Fibroblast of the conjunctiva (primary cell): ENCODE results near the gene GRID2.

Experiments used
- DNase-seq: peaks from one replicate; pipeline ENCODE4 v3.0.0-alpha.2; 2010; ENCODE audit warnings: low read depth

The GRID2 gene

DNA sequence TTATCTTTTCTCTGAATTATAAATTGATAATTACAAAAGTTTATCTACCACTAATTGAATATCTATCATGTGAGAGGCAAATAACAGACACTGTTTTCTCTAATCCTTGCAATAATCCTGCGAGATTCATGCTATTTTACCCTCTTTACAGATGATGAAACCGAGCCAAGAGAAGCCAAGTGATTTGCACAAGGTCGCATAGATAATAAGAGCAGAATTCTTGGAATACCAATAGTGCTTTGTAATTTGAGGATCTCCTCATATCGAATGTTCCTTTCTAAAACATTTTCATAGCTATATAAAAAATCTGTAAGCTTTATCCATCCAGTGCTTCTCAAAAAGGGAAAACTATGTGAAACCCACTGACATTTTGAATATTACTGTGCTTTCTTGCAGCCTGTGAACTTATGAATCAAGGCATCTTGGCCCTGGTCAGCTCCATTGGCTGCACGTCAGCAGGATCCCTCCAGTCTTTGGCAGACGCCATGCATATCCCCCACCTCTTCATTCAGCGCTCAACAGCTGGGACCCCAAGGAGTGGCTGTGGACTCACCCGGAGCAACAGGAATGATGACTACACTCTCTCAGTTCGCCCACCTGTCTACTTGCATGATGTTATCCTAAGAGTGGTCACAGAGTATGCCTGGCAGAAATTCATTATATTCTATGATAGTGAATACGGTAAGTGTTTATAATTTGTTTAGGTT is 781.0 kb downstream of the GRID2 start:
- DNase-seq, result no peak

DNA sequence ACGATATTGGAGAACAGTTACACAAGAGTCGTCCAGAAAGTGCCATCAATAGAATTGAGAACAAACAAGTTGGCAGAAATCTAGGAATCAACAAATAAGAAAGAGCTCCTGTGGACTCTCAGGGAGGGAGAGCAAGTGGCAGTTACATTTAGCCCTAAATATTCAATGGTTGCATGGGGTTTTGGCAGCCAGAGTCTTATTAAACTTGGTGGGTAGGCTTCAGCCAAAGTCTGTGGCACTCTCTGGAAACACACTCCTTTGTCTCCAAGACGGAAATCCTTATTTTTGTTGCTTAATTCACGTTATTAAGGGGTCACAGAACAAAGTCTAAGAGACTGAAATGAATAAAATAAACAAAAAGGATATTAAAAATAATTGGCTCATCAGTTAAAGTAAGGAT is 782.6 kb downstream of the GRID2 start:
- DNase-seq, result no peak

GRCh38 chr4:93092765-93093164 is 789.0 kb downstream of the GRID2 start:
- no peak for DNase-seq

DNA sequence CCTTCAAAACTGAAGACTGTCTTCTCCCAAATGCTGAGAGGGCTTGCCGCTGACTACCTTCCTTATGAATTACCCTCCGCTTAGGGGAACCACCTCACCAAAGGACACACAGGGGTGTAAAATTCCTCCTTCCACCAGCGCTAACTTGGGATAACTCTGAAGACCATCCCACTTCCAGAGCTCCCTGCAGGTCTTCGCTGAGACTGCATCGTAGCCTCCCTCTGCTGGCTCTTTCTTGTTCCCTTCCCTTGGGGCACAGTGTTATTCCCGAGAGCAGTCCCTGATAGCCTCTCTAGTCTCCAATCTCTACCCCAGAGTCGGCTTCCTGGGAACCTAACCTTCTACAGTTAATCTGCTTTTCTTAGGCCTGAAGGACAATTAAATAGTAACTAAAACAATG is 799.3 kb downstream of the GRID2 start:
- no peak for DNase-seq

DNA sequence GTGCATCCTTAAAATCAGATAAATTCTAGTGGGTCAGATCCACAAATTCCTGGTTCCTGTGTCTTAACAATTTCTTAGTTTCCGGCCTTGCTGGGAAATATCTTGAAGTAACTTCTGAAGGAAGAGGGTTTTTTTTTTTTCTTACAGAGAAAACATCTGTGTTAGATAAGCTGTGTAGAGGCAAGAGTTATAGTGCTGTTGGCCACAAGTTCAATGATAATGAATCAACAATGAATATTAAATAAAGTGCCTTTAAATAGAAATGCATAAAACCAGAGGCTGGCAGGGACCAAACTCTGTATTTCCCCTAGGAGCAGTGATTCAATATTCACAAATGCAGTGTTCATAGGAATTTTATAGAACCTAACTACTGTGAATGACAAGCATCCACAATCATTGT is 812.9 kb downstream of the GRID2 start:
- no peak for DNase-seq

DNA sequence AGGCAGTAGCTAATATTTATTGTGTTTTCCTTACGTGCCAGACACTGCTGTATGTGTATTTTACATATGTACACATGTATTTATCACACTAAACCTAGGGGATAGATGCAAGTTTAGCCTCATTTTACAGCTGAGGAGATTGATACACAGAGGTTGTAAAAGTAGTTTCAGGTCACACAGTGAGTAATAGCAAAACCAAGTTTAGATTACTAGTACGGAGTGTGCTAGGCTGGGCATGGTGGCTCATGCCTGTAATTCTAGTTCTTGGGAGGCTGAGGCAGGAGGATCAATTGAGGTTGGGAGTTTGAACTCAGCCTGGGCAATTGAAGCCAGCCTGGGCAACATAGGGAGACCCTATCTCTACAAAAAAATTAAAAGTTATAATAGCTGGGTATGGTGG is 823.7 kb downstream of the GRID2 start:
- no peak for DNase-seq

- DNase-seq, result no peak
These were observed 828.9 kb downstream of the GRID2 start for GRCh38 chr4:93132631-93133030.

DNA sequence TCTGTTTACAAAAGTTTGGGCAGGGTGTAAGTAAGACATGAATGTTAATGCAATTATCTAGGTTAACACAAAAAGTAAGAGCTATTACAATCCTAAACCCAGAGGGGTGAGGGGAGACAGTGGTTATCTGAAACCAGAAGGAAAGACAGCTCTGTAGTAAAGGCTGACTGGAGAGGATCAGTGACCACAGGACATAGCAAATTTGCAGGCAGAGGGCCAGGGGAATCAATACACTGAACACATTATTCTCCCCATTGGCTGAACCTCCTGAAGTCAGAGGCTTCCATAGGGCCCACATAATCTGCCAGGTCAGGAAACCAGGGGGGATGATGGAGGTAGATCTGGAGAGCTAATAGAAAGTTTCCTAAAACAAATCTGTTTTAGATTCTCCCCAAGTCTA is 835.4 kb downstream of the GRID2 start:
- no peak for DNase-seq

GRCh38 chr4:93143902-93144301 is 840.1 kb downstream of the GRID2 start:
- DNase-seq, result no peak

DNA sequence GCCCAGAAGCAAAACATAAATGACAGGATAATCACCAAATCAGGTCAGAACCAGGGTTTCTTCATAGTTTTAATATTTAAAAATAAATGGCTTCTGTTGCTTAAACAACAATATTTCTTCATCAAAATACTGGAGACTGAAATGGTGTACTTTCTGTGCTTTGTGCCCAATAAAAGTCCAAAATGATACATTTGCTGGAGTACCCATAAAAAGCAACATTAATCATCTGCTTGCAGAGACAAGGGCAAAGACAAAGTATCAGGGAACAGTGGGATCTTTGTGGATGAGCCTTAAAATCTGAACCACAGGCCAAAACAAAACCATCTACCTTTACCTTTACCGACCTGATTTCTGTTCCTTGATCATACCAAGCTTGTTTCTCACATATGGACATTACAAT is 840.9 kb downstream of the GRID2 start:
- DNase-seq, result no peak

DNA sequence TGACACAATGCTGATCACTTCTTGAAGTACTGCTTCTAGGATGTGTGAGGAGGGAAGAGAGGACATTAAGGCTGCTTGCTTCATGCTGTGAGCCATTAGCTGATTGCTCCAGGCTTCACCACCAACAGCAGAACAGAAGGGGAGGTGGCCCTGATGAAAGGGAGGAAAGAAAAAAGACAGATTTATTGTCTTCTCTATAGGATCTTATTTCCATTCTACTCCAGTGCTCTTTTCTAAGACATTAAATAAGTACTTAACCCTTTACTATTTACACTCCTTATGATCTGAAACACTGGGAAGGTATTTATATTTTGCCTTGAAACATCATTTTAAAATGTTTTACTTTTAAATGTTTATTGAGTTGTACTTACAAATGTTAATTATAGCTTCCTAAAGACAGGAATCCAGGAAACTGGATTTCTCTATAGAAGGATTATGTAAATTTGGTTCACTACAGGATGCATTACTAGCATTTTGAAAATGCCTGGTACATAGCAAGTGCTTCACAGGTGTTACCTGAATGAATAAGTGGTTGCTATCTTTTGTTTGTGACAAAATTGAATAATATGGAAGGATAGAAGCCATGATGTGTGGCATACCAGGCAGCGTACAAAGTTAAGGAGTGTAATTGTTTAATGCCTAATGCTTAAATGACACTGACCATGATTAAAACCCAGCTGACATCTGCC is 843.9 kb downstream of the GRID2 start:
- DNase-seq, result no peak

DNA sequence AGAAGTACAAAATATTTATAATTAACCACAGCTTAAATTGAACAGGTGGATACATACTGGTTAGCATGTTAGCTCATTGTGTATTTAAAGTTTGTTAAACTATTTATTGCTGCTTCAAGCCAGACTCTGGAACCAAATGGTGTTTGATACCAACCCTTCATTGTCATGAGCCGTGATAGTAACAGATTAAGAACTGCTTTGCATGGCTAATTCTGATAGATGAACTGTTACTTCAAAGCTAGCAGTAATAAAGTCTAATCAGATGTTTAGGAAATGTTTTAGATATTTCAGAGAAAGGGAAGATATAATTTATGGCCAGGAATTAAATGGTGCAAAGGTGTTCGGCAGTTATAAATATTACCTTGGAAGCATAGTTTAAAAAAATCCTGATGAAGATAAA is 848.7 kb downstream of the GRID2 start:
- DNase-seq, result no peak

DNA sequence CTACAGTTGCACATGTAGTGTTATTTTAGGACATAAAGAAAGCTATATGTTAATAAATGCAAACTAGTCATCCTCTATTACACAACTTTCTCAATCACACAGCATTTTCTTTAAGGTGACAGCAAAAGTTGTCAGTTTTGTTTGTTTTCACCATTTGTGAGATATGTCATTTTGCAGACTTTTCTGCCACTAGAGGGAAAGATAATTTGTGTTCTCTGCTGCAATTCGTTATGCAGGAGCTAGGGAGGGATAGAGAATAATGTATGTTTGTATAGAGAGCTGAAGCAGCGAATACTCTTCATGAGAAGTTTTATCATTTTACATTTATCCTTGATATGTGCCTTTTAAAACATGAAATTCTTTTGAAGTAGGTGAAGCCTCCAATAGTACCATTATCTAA is 854.2 kb downstream of the GRID2 start:
- DNase-seq, result no peak

- no peak for DNase-seq
These were observed 864.3 kb downstream of the GRID2 start for GRCh38 chr4:93168053-93168452.

GRCh38 chr4:93169966-93170365 is 866.2 kb downstream of the GRID2 start:
- no peak for DNase-seq

DNA sequence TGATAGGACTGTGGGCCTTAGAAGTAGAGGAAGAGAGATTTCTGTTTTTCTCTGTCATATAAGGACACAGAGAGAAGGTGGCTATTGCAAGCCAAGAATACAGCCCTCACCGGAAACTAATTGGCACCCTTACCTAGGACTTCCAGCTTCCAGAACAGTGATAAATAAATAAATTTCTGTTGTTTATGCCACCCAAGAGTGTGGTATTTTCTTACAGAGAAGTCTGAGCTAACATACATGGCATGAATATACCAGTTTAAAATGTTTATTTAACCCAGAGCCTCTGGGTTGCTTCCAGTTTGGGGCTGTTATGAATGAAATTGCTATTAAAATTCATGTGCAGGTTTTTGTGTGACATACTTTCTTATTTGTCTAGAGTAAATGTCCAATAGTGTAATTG is 870.8 kb downstream of the GRID2 start:
- DNase-seq, result no peak

- DNase-seq, result no peak
These were observed 874.5 kb downstream of the GRID2 start for GRCh38 chr4:93178279-93178678.

DNA sequence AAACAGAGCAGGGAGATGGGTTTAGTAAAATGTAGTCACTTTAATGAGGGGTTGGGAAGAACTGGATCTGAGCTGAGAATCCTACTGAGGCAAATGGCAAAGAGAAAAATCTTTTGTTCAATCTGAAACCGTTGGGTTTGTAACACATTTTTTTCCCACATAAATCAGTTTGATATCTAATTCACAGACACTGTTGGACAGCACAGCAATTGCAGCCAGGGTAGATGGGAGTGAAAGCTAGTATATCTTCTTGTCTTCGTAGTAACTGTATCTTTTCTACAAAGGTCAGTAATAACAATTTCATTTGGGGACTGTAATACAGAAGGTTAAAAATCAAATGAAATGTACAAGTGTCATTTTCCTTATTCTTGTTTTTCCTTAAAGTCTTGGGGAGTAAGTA is 875.3 kb downstream of the GRID2 start:
- DNase-seq, result no peak

- DNase-seq, result no peak
These were observed 879.0 kb downstream of the GRID2 start for GRCh38 chr4:93182722-93183121.

- no peak for DNase-seq
These were observed 879.8 kb downstream of the GRID2 start for GRCh38 chr4:93183576-93183975.

DNA sequence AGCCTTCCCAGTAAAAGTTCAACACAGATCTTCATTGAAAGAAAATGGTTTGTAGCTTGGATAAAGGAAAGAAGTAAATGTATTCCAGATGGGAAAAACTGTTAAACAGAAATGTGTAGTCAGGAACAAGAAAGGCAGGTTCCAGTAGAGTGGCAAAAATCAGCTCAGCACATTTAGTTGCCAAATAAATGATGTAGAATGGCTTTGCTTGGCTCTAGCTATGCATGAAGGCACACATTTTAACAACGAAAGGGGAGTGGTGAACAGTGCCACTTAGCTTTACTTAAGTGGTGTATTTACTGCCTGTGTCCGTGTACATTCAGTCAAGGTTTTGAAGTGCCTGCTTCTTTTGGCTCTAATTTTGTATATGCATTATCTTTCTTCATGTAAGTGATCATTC is 880.3 kb downstream of the GRID2 start:
- no peak for DNase-seq

GRCh38 chr4:93186846-93187245 is 883.1 kb downstream of the GRID2 start:
- no peak for DNase-seq

GRCh38 chr4:93187466-93187865 is 883.7 kb downstream of the GRID2 start:
- DNase-seq, result no peak

DNA sequence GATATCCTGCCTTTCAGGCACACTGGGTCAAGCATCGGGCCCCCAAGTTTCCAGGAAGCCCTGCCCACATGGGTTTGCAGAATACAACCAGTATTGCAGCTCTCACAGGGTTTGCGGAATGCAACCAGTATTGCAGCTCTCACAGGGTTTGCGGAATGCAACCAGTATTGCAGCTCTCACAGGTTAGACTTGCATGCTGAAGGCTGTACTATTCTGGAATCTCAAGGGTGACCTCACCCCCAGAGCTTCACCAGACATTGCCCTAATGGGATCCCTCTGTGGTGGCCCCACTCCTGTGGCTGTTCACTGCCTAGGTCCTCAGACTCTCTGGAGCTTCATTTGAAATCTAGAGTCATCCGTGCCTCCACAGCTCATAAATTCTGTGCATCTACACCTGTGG is 884.1 kb downstream of the GRID2 start:
- no peak for DNase-seq
